ENCODE measurements around the gene HOXA4. TPM values are rescaled to one million over a fixed set of nuclear protein-coding genes. Genes with fewer than 3 reads are reported as not detected.

The HOXA4 gene
- total RNA-seq, 1 donor from 2014 or later: not detected

DNA sequence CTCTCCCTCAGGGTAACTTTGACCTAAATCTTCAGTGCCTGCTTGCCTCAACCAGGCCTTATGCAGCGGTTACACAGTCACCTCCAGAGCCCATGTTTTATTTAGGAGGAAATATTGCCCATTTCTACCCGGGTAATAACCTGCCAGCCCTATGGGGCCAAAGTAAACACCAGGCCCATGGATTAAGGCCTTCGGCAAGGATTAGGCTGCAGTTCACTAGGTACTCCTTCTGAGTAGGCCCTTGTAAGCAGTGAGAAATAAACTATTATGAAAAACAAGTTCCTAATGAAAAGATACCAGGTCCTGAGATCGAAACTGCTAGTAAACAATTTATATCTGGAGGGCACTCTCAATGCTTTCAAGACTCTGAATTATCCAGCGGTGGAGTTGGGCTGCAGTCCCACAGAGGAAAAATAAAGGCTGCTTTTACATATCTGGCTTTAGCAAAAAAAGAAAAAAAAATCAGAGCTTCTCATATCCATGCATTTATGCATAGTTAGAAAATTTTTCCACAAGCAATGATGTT is 47.3 kb upstream of the HOXA4 start:
- Mint-ChIP-seq H3K36me3 (ENCODE audit: unreplicated experiment) (no peaks in the 10 kb centered on the region), H3K4me3 (ENCODE audit: unreplicated experiment) (no peak overlapping the region), H3K27me3 (ENCODE audit: unreplicated experiment) (peaks cover 41% of the 10 kb centered on the region), H3K4me1 (ENCODE audit: low read depth, unreplicated experiment) (no peaks in the 10 kb centered on the region), H3K27ac (ENCODE audit: unreplicated experiment) (no peak overlapping the region), H3K9me3 (ENCODE audit: unreplicated experiment) (peaks cover 8% of the 10 kb centered on the region)
- TF ChIP-seq, protein P1, sequence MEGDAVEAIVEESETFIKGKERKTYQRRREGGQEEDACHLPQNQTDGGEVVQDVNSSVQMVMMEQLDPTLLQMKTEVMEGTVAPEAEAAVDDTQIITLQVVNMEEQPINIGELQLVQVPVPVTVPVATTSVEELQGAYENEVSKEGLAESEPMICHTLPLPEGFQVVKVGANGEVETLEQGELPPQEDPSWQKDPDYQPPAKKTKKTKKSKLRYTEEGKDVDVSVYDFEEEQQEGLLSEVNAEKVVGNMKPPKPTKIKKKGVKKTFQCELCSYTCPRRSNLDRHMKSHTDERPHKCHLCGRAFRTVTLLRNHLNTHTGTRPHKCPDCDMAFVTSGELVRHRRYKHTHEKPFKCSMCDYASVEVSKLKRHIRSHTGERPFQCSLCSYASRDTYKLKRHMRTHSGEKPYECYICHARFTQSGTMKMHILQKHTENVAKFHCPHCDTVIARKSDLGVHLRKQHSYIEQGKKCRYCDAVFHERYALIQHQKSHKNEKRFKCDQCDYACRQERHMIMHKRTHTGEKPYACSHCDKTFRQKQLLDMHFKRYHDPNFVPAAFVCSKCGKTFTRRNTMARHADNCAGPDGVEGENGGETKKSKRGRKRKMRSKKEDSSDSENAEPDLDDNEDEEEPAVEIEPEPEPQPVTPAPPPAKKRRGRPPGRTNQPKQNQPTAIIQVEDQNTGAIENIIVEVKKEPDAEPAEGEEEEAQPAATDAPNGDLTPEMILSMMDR (IDR thresholded peaks at IDR 0.05; ENCODE audit: partially characterized antibody, unreplicated experiment): no peak
- no peak for DNase-seq

DNA sequence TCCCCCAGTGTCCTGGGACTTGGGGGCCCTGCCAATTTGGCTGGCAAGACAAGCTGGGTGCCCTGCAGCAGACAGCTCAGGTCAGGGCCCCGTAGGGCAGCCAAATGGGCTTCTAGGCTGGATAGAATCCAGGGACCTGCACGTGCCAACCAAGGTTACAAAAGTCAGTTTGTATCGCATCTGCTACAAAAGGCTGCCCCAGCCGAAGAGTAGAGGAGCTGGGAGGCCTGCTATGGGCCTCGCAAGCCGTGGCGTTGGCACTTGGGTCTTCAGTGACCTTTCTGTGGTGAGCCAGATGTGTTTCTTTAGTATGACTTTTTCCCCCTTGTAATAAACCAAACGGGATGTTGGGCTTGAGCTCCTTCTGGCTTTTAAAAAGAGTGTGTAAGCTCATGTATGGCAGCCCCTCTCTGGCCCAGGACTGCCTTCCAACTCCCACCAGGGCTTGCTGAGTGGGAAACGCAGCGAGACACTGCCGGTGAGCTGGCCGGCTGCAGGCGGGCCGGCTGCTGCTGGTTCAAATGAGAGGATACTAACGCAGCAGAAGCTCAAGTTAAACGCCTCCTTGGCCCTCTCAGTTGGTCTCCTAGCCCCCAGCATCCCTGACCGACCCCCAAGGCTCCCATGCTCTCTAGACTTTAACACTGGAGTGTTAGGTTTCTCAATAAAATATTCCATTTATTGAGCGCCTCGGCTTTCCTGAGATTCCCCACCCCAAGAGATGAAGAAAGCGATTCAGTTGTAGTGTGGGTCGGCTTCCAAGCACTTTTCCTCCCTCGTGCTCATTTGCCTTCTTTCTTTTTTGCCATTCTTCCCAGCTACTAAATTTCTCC is 46.6 kb upstream of the HOXA4 start:
- H3K36me3 Mint-ChIP-seq (ENCODE audit: unreplicated experiment): no peaks in the 10 kb centered on the region
- peak; percentile 8 for DNase-seq
- peaks cover 6% of the 10 kb centered on the region for H3K9me3 Mint-ChIP-seq (ENCODE audit: unreplicated experiment)
- TF ChIP-seq, protein P1 (IDR thresholded peaks at IDR 0.05; ENCODE audit: partially characterized antibody, unreplicated experiment): no peak
- no peak overlapping the region for H3K27ac Mint-ChIP-seq (ENCODE audit: unreplicated experiment)
- H3K4me3 Mint-ChIP-seq (ENCODE audit: unreplicated experiment): no peak overlapping the region
- peaks cover 39% of the 10 kb centered on the region for H3K27me3 Mint-ChIP-seq (ENCODE audit: unreplicated experiment)
- no peaks in the 10 kb centered on the region for H3K4me1 Mint-ChIP-seq (ENCODE audit: low read depth, unreplicated experiment)

DNA sequence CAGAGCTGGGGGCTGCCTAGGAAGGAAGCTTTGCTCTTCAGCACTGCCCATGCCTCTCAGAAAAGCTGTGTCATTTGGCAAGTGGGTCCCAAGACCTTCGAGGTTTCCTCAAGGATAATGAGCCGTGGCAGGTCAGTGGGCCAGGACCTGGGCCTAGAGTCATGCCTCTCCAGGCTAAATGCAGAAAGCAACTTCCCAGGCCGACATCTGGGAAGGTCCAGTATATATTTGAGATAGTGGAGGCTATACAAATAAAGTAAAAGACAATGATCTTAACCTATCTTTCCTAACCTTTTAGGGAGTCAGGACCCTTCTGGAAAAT is 45.9 kb upstream of the HOXA4 start:
- peaks cover 45% of the 10 kb centered on the region for H3K27me3 Mint-ChIP-seq (ENCODE audit: unreplicated experiment)
- DNase-seq: peak; percentile 8
- no peaks in the 10 kb centered on the region for H3K4me1 Mint-ChIP-seq (ENCODE audit: low read depth, unreplicated experiment)
- TF ChIP-seq, protein P1 (IDR thresholded peaks at IDR 0.05; ENCODE audit: partially characterized antibody, unreplicated experiment): no peak
- H3K36me3 Mint-ChIP-seq (ENCODE audit: unreplicated experiment): no peaks in the 10 kb centered on the region
- H3K4me3 Mint-ChIP-seq (ENCODE audit: unreplicated experiment): no peak overlapping the region
- no peak overlapping the region for H3K27ac Mint-ChIP-seq (ENCODE audit: unreplicated experiment)
- peaks cover 8% of the 10 kb centered on the region for H3K9me3 Mint-ChIP-seq (ENCODE audit: unreplicated experiment)

DNA sequence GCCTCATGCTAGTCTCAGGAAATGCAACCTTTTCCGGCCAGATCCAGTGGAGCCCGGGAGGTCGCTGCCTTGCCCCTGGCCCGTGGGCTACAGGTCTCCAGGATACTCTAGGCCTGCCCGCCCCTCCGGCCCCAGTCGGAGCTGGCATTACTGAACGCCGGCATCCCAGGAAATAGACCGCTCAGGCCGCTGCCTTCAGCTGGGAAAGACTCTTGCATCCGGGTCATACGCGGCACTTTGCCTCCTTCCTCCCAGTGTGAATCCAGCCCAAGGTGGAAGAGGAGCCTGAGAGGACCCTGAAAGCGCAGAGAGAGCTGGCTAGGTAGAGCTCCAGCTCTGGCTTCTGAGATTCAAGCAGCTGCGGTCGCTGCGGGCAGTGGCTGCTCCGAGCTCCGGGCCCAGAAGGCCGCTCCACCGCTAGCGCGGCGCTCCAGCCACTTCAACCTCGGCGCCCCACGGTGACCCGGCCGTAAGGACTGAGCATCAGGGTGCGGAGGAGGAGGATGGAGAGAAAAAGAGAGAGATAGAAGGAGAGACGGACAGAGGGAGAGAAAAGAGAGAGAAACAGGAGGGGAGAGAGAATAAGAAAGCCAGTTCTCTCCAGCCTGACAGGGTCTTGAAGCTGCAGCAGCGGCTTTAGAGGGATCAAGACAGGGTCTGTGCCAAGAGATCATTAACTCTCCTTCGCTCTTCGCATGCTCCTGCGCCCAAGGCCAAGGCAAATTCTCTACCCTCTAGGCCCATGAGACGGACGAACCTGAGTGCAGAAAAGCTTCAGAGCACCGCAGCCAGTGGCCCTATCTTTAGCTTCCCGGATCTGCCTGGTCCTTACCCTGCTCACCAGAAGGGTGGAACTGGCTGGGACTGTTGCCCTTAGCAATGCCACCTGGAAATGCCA is 45.3 kb upstream of the HOXA4 start:
- no peak overlapping the region for H3K27ac Mint-ChIP-seq (ENCODE audit: unreplicated experiment)
- no peaks in the 10 kb centered on the region for H3K4me1 Mint-ChIP-seq (ENCODE audit: low read depth, unreplicated experiment)
- peaks cover 42% of the 10 kb centered on the region for H3K27me3 Mint-ChIP-seq (ENCODE audit: unreplicated experiment)
- H3K36me3 Mint-ChIP-seq (ENCODE audit: unreplicated experiment): peaks cover 2% of the 10 kb centered on the region
- H3K4me3 Mint-ChIP-seq (ENCODE audit: unreplicated experiment): no peak overlapping the region
- DNase-seq: peak; percentile 22
- TF ChIP-seq, protein P1 (IDR thresholded peaks at IDR 0.05; ENCODE audit: partially characterized antibody, unreplicated experiment): no peak
- H3K9me3 Mint-ChIP-seq (ENCODE audit: unreplicated experiment): peaks cover 8% of the 10 kb centered on the region
